ENCODE data around the gene EIF3F. TPM values are rescaled to one million over a fixed set of nuclear protein-coding genes. Genes with fewer than 3 reads are reported as not detected.

EIF3F gene
- total and polyA plus RNA-seq, 8 donors: 153 to 400 (median 347) TPM

- ATAC-seq: no peak
- H3K4me3 ChIP-seq: no peak overlapping the region
- no peak overlapping the region for H3K27ac ChIP-seq
- H3K4me1 ChIP-seq: no peaks in the 10 kb centered on the region
- intact Hi-C loops (cut with DNase I): no loop called here
- H3K36me3 ChIP-seq: no peaks in the 10 kb centered on the region
- DNase-seq: no peak
- H3K9me3 ChIP-seq: peaks cover 0 to 22% of the 10 kb centered on the region in 2 donors
- TF ChIP-seq CTCF (IDR thresholded peaks at IDR 0.05): no peak
- H3K27me3 ChIP-seq: no peaks in the 10 kb centered on the region
Measured at GRCh38 chr11:7944123-7944522, 43.0 kb upstream of the EIF3F start.

- H3K4me3 ChIP-seq: no peak overlapping the region
- no peaks in the 10 kb centered on the region for H3K27me3 ChIP-seq
- DNase-seq (no peak), ATAC-seq (no peak)
- no peaks in the 10 kb centered on the region for H3K36me3 ChIP-seq
- intact Hi-C loops (cut with DNase I): no loop called here
- no peak overlapping the region for H3K27ac ChIP-seq
- H3K4me1 ChIP-seq: no peaks in the 10 kb centered on the region
- H3K9me3 ChIP-seq: peaks cover 0 to 2% of the 10 kb centered on the region in 2 donors
- TF ChIP-seq CTCF (IDR thresholded peaks at IDR 0.05): no peak
Measured at GRCh38 chr11:7949934-7950333, 37.2 kb upstream of the EIF3F start.

GRCh38 chr11:7955191-7955590 lies 31.9 kb upstream of the EIF3F start:
- H3K9me3 ChIP-seq: no peaks in the 10 kb centered on the region
- no peaks in the 10 kb centered on the region for H3K36me3 ChIP-seq
- DNase-seq (no peak), ATAC-seq (no peak)
- no peaks in the 10 kb centered on the region for H3K4me1 ChIP-seq
- no peak overlapping the region for H3K27ac ChIP-seq
- intact Hi-C loops (cut with DNase I): no loop called here
- H3K4me3 ChIP-seq: no peak overlapping the region
- TF ChIP-seq CTCF (IDR thresholded peaks at IDR 0.05): no peak
- peaks cover 0 to under 1% of the 10 kb centered on the region in 2 donors for H3K27me3 ChIP-seq

- TF ChIP-seq CTCF (IDR thresholded peaks at IDR 0.05): no peak
- no peaks in the 10 kb centered on the region for H3K4me1 ChIP-seq
- H3K36me3 ChIP-seq: no peaks in the 10 kb centered on the region
- ATAC-seq: no peak
- peaks cover 0 to 7% of the 10 kb centered on the region in 2 donors for H3K27me3 ChIP-seq
- no peak overlapping the region for H3K27ac ChIP-seq
- DNase-seq: no peak
- H3K9me3 ChIP-seq: no peaks in the 10 kb centered on the region
- intact Hi-C loops (cut with DNase I): no loop called here
- H3K4me3 ChIP-seq: no peak overlapping the region
Measured at GRCh38 chr11:7964261-7964660, 22.9 kb upstream of the EIF3F start.

- H3K27me3 ChIP-seq: peaks cover 0 to 7% of the 10 kb centered on the region in 2 donors
- TF ChIP-seq CTCF (IDR thresholded peaks at IDR 0.05): no peak
Measured at GRCh38 chr11:7964873-7965272, 22.3 kb upstream of the EIF3F start.

More at GRCh38 chr11:7964873-7965272, 22.3 kb upstream of the EIF3F start:
- Histone ChIP-seq H3K4me1 (no peaks in the 10 kb centered on the region), H3K4me3 (no peak overlapping the region), H3K36me3 (no peaks in the 10 kb centered on the region), H3K27ac (no peak overlapping the region), H3K9me3 (no peaks in the 10 kb centered on the region)
- intact Hi-C loops (cut with DNase I): no loop called here
- DNase-seq: no peak
- ATAC-seq: no peak

All from left lung (tissue), 10 donors.